Putamen (tissue), 1 donor: ENCODE results near the gene GMCL1.
"Not testable (repeated sequence)": the region's sequence is repeated elsewhere in the genome, so short reads cannot be mapped to it uniquely, and the experiment has no call there.

Experiments
- DNase-seq: peaks from one replicate; pipeline ENCODE4 v3.0.0-alpha.2; 2016; ENCODE audit warnings: low spot score

Gene GMCL1

DNA sequence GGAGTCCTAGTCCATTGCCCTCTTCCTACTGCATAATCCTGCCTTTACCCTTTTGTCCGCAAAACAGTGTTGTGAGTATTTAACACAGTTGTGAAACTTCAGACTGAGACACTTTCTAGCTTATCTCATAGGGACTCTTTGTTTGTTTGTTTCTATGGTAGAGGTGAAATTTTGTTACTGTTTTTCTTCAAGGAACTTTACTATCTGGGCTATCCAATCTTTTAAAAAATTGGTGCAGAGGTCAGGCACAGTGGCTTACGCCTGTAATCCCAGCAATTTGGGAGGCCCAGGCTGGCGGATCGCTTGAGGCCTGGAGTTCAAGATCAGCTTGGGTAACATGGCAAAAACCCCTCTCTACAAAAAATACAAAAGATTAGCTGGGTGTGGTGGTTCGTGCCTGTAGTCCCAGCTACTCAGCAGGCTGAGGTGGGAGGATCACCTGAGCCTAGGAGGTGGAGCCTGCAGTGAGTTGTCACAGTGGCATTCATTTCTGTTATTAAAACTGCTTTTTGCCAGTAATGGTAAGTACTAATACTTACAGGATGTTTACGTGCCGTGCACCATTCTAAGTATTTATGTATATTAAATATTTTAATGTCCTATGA lies 18.8 kb downstream of the GMCL1 start:
- no peak for DNase-seq

DNA sequence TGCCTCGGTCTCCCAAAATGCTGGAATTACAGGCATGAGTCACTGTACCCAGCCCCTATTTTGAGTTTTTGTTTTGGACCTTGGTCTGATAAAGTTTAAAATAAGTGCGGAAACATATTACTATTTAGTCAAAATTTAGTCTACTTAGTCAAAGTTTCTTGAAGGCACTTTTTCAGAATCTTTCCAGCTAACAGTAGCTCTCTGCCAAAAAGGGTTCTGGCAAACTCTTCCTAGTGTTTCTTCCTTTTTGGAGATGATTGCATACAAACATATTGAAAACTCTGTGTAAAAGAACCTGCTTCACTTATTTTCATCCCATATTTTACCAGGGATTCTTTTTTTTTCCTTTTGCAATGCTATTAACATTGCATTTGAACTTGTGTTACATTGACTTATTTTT lies 28.8 kb downstream of the GMCL1 start:
- DNase-seq, result no peak

DNA sequence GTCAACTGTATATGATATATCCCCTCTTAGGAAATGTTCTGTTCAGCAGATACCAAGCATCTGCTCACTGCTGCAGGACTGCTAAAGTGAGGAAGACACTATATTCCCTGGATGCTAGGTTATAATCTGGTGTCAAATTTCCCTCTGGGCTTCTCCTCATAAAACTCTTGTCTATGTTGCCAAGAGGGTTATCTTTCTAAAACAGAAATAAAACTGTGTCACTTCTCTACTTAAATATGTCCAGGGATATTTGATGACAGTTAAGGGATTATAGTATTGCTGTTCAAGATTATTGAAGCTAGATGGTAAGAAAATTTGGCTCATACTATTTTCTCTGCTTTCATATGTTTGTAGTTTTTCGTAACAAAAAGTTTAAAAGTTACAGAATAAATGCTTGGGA lies 33.8 kb downstream of the GMCL1 start:
- no peak for DNase-seq

GRCh38 chr2:69888451-69888850 lies 59.0 kb downstream of the GMCL1 start:
- DNase-seq, result no peak

DNA sequence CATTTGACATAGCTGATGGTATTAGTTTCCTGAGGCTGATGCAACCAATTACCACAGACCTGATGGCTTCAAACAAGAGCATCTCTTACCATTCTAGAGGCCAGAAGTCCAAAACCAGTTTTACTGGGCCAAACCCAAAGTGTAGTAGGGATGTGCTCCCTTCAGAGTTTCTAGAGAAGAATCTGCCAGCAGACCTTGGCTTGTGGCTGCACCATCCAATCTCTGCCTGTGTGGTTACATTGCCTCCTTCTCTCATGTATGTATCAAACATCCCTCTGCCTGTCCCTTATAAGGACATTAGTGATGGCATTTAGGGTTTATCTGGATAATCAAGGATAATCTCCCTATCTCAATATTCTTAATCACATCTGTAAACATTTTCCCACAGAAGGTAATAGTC lies 59.8 kb downstream of the GMCL1 start:
- no peak for DNase-seq

DNA sequence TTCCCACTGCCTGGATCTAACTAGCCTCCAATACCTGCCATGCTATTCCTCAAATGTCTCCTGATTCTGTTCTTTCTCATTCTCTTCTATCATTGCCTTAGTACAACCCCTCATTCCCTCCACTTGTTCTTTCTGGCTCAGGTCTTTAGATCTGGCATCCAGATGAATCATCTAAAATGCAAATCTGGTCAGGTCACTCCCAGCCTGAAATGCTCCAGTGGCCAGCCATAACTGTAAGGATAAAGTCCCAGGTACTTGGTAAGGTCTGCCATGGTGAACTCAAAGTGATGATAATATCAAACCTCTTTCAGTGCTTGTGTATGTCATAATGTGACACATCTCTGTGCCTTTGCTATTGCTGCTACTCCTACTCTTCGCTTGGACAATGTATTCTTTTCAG lies 61.4 kb downstream of the GMCL1 start:
- no peak for DNase-seq

GRCh38 chr2:69892838-69893424 lies 63.5 kb downstream of the GMCL1 start:
- not testable (repeated sequence) for DNase-seq

GRCh38 chr2:69893684-69894551 lies 64.5 kb downstream of the GMCL1 start, which contains the start of gene SNRNP27:
TSS of gene SNRNP27 (plus strand) at chr2:69893956. CDS start at chr2:69893985, 29 bp downstream.
- DNase-seq, result peak; percentile 79

GRCh38 chr2:69894737-69895136 lies 65.3 kb downstream of the GMCL1 start:
- DNase-seq, result not testable (repeated sequence)

DNA sequence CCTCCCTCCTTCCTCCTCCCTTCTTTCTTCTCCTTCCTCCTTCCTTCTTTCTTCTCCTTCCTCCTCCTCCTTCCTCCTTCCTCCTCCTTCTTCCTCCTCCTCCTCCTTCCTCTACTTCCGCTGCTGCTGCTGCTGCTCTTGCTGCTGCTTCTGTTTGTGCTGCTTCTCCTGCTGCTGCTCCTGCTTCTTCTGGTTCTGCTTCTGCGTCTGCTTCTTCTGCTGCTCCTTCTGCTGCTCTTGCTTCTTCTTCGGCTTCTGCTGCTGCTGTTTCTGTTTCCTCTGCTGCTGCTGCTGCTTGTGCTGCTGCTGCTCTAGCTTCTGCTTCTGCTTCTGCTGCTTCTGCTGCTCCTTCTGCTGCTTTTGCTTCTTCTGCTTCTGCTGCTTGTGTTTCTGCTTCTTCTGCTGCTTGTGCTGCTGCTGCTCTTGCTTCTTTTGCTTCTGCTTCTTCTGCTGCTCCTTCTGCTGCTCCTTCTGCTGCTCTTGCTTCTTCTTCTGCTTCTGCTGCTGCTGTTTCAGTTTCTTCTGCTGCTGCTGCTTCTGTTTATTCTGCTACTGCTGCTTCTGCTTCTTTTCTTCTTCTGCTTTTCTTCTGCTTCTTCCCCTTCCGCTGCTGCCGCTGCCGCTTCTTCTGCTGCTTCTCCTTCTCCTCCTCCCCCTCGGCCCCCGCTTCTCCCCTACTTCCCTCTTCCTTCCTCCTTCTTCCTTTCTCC lies 72.9 kb downstream of the GMCL1 start:
- no peak for DNase-seq

DNA sequence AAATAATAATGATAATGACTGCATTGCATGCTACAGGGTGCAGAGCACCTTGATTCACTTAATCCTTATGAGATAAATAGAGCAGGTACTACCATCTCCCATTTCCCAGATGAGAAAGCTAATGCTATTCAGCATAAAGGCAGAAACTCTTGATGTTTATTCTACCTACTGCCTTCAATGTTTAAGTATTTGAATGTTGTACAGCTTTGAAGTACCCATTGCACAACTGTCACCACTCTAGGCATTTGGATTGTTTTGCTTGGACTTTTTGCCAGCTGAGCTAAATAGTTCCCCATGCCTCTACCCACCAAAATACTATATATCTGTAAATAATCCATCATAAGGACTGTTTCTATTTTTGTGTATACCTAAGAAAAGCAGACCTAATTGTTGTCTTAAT lies 77.8 kb downstream of the GMCL1 start:
- DNase-seq, result no peak

GRCh38 chr2:69911985-69912563 lies 82.6 kb downstream of the GMCL1 start:
- peak; percentile 73 for DNase-seq

DNA sequence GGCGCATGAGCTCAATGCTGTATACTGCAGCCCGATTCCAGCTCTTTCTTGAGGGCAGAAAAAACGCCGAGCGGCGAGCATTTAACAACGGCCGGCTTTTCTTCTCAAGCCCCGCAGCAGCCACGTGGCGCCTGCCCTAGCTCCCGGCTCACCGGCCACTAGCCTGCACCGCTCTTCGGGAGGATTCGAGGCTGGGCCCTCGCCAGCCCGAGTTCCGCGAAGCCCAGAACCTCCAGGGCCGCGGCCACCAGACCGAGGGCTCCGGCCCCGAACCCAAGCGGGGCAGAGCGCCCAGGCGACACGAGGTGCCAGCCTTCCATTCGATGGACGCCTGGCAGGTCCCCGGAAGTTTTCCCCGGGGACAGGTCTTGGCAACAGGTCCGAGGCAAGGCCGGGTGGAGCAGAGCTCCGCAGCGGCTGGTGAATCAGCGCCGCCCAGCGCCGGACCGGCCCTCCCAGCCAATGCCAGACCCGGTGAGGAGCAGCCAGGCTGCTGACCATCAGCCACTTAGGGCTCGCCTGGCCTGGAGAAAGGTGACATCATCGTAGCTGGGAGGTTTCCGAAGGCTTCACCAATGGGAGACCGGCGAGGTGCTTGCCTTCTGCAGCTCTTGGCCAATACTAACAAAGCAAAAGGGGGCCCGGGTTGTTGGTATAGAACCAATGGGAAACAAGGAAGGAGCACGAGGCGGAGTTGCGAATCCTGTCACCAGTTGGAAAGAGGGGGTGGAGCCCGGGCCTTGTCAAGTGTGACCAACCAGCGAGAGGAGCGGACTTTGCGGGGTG lies 84.9 kb downstream of the GMCL1 start:
- DNase-seq, result peak; percentile 100

GRCh38 chr2:69914950-69915945 lies 85.8 kb downstream of the GMCL1 start, which contains the start of gene MXD1:
TSS of gene MXD1 (plus strand) at chr2:69915109. CDS start at chr2:69915331, 222 bp downstream.
- no peak for DNase-seq

DNA sequence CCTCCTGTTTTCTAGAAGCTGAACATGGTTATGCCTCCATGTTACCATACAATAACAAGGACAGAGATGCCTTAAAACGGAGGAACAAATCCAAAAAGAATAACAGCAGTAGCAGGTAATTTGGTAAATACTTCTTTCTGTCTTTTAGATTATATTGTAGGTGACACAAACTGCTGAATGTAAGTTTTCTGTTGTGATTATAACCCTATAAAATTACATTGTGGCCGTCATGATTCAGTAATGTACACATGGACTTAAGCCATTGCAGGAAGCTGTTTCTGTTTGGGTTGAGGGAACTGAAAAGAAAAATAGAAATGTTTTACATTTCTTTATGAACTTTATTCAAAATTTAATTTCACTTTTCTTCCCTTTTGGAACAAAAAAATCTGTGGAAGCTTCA lies 86.6 kb downstream of the GMCL1 start:
- no peak for DNase-seq

GRCh38 chr2:69917852-69918251 lies 88.4 kb downstream of the GMCL1 start:
- no peak for DNase-seq

DNA sequence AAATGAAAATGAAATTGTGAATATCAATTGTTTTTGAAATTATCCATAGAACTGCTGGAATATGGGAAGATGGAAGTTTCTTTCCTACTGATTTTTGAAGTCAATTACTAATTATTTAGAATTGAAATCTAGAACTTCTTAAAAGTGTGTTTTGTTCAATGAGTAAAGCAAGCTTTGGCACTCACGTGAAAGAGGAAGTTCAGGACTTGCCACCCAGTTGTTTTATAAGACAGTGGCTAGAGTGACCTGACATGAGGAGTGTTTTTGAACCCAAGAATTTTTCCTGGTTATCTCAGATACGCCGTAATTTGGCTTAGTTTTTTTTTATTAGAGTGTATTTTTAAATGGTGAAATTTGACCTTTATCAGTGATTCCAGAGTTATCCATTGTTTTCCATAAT lies 88.9 kb downstream of the GMCL1 start:
- no peak for DNase-seq

DNA sequence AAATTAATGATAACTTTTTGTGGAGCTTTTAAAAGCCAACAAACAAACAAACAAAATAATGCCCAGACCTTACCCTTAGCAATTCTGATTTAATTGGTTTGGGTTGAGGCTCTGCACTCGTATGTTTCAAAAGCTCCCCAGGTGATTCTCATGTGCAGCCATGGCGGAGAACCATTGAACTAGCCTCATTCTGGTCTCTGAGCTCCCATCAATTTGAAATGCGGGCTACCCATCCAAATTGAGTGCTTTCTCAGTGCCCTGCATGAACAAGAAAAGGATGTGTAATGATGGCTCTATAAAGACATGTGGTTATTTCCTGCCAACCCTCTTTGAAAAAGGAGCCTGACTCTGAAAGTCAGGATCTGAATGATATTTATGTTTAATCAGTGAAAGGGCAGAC lies 93.7 kb downstream of the GMCL1 start:
- no peak for DNase-seq

GRCh38 chr2:69926849-69927515 lies 97.5 kb downstream of the GMCL1 start:
- DNase-seq, result no peak
